AG09319 (cell line): ENCODE results near the gene N4BP2.

ENCODE experiments used
- DNase-seq: peaks from one replicate; pipeline ENCODE4 v3.0.0-alpha.2; 2010; ENCODE audit warnings: low read depth; ENCODE audit errors: extremely low read depth
- TF ChIP-seq, protein P1 (sequence below): IDR thresholded peaks from 2 replicates; pipeline ENCODE4 v1.5.1; 2011; ENCODE audit warnings: low read depth, mild to moderate bottlenecking, inconsistent platforms, low read length, moderate library complexity

The N4BP2 gene

DNA sequence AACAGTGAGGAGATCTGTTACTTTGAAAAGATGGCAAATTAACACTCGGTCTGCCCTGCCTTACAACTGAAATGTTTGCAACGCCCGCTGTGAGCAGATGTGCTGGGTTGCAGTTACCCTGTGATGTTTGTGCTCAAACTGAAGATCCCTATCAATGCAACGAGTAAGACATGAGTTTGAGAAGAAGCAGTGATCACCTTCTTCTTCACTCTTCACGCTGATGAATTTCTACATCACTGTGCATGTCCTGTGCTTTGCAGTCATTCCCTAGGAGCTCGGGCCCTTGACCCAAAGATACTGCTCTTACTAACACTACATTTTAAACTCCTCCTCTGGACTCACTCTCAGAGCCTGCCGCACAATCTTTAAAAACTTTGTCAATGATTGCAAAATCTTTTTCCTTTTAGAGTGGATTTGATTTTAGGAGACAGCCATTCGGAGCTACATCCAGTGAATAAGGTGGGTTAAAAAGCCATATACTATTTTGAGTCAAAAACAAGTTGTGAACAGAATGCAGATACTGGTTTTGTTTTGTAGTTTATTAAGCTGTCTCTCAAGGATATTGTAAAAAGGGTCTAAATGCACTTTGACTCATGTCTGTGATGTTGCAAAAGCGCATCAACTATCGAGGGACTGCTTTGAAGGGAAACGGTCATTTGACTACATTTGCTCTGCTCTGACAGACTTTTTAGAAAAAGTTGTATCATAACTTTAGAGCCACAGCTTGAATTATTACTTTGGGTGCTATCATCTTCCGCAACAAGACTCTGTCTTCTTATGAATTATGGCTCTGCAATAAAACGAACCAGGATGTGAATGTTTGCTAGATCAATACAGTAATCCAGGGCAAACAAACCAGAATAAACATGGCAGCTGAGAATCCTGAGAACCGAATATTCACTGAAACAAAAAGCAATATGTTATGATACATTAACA lies 134.5 kb downstream of the N4BP2 start:
- DNase-seq: no peak
- TF ChIP-seq, protein P1, sequence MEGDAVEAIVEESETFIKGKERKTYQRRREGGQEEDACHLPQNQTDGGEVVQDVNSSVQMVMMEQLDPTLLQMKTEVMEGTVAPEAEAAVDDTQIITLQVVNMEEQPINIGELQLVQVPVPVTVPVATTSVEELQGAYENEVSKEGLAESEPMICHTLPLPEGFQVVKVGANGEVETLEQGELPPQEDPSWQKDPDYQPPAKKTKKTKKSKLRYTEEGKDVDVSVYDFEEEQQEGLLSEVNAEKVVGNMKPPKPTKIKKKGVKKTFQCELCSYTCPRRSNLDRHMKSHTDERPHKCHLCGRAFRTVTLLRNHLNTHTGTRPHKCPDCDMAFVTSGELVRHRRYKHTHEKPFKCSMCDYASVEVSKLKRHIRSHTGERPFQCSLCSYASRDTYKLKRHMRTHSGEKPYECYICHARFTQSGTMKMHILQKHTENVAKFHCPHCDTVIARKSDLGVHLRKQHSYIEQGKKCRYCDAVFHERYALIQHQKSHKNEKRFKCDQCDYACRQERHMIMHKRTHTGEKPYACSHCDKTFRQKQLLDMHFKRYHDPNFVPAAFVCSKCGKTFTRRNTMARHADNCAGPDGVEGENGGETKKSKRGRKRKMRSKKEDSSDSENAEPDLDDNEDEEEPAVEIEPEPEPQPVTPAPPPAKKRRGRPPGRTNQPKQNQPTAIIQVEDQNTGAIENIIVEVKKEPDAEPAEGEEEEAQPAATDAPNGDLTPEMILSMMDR: no peak

GRCh38 chr4:40192114-40193015 lies 135.7 kb downstream of the N4BP2 start:
- TF ChIP-seq, protein P1: no peak
- no peak for DNase-seq

DNA sequence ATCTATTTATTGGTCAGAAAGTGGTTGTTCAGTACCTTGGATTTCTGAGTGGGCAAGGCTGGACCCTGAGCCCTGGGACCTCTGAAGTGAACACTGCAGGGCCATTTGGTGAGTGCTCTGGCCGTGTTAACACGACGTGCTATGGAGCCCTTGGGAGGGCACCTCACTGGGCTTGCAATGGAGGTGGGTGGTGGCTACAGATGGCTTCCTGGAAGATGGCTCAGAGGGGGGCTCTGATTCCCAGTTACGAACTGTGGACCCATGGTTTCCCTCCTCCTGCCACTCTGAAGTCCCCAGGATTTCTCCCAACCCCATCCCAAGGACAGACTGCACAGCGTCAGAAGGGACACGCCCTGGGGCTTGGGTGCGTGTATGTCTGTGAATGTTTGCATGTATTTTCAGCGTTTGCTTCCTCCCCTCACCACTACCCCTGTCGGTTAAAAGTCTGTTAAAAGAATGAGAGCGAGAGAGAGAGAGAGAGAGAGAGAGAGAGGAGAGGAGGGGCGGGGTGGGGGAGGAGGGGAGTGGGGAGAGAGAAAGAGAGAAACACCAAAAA lies 136.4 kb downstream of the N4BP2 start:
- no peak for DNase-seq
- TF ChIP-seq, protein P1: no peak

- no peak for DNase-seq
- TF ChIP-seq, protein P1: no peak
These were observed 136.9 kb downstream of the N4BP2 start for GRCh38 chr4:40193578-40193977.

DNA sequence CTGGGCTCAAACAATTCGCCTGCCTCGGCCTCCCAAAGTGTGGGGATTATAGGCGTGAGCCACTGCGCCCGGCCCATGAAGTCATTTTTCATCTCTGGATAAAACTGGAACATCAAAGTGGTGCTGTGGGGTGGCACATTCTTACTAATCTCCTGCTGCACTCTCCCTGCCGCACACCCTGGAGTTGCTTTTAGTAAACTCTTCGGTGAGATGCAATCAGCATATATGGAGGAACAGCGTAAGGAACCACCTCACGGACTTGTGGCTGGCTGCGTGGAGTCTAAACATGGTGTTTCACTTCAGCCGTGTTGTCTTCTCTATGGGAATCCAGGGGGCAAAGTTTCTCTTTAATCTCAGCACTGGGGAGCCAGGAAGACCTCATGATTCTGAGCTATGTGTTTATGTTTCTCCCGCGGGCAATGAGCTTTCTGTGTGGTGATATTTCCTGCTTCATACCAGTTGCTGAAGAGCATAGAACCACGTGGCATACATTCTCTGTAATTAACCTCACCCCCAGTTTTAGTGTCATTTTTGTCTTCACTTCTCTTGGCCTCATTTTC lies 138.0 kb downstream of the N4BP2 start:
- TF ChIP-seq, protein P1: no peak
- no peak for DNase-seq

GRCh38 chr4:40195182-40196177 lies 138.8 kb downstream of the N4BP2 start:
- no peak for DNase-seq
- TF ChIP-seq, protein P1: no peak
